Ureter (tissue), 1 donor: Measurements from ENCODE around the gene AAK1. TPM values are rescaled to one million over a fixed set of nuclear protein-coding genes. Genes with fewer than 3 reads are reported as not detected.

Experiments
- DNase-seq: peaks from one replicate; pipeline ENCODE4 v3.0.0-alpha.2; 2020; ENCODE audit warnings: low spot score
- total RNA-seq: library from RNA; stranded (reverse); gene quantifications from one replicate; pipeline ENCODE4 v1.2.4, GENCODE V29; 2023
- donor health status: DM: yes; HTN: yes; CAD: no.

The AAK1 gene
- total RNA-seq, 1 donor from 2014 or later, result 97.0 TPM

- DNase-seq, result no peak
Observed at GRCh38 chr2:69601179-69601612, 42.3 kb downstream of the AAK1 start.

- DNase-seq, result no peak
Observed at GRCh38 chr2:69600425-69600824, 43.1 kb downstream of the AAK1 start.

GRCh38 chr2:69597843-69598610 lies 45.5 kb downstream of the AAK1 start:
- DNase-seq, result no peak

GRCh38 chr2:69597105-69597504 lies 46.4 kb downstream of the AAK1 start:
- DNase-seq, result no peak

GRCh38 chr2:69594341-69594740 lies 49.2 kb downstream of the AAK1 start:
- no peak for DNase-seq

- no peak for DNase-seq
Observed at GRCh38 chr2:69592511-69592910, 51.0 kb downstream of the AAK1 start.

GRCh38 chr2:69589973-69590652 lies 53.4 kb downstream of the AAK1 start:
- no peak for DNase-seq

GRCh38 chr2:69588945-69589344 lies 54.6 kb downstream of the AAK1 start:
- no peak for DNase-seq

GRCh38 chr2:69588403-69588802 lies 55.1 kb downstream of the AAK1 start:
- no peak for DNase-seq

- DNase-seq, result no peak
Observed at GRCh38 chr2:69585855-69586555, 57.5 kb downstream of the AAK1 start.

- no peak for DNase-seq
Observed at GRCh38 chr2:69584127-69584889, 59.2 kb downstream of the AAK1 start.

GRCh38 chr2:69583321-69583833 lies 60.2 kb downstream of the AAK1 start:
- DNase-seq, result no peak

GRCh38 chr2:69582582-69583176 lies 60.9 kb downstream of the AAK1 start:
- DNase-seq, result no peak

- DNase-seq, result no peak
Observed at GRCh38 chr2:69581774-69582581, 61.6 kb downstream of the AAK1 start.

- DNase-seq, result no peak
Observed at GRCh38 chr2:69580486-69580885, 63.1 kb downstream of the AAK1 start.

GRCh38 chr2:69579536-69579935 lies 64.0 kb downstream of the AAK1 start:
- DNase-seq, result no peak

GRCh38 chr2:69578198-69578540 lies 65.4 kb downstream of the AAK1 start:
- DNase-seq, result no peak

- no peak for DNase-seq
Observed at GRCh38 chr2:69577467-69578197, 65.9 kb downstream of the AAK1 start.

- no peak for DNase-seq
Observed at GRCh38 chr2:69576880-69577279, 66.7 kb downstream of the AAK1 start.

GRCh38 chr2:69575926-69576325 lies 67.6 kb downstream of the AAK1 start:
- no peak for DNase-seq
